ENCODE measurements around the gene CCDC88B. TPM values are rescaled to one million over a fixed set of nuclear protein-coding genes. Genes with fewer than 3 reads are reported as not detected.

Gene CCDC88B
- total and polyA plus RNA-seq, 2 donors = 2.6 to 10.2 TPM

DNA sequence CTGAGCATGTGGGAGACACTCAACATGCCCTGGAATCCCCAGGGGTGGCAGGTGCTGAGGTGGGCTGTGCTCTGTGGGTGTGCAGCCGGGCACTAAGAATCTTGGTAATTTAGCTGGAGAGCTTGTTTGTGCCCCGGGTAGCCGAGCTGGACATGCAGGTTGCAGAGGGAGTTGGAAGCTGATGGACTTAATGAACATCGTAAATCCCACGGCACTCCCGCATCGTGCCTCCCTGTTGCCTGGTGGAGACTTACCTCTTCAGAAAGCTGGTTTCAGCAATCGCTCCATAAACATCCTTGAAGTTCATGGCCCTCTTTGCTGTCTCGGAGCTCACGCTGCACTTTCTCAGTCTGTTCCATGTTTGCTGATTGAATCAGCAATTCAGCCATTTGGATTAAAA lies 48.9 kb downstream of the CCDC88B start:
- H3K27ac ChIP-seq (ENCODE audit: low read depth) = no peak overlapping the region
- 62% methylated on average over 10 of the region's 10 CpGs for WGBS
- no peak overlapping the region for H3K4me3 ChIP-seq (ENCODE audit: low read depth, low read length)
- no peak for DNase-seq (ENCODE audit: extremely low spot score)
- no peaks in the 10 kb centered on the region for H3K4me1 ChIP-seq (ENCODE audit: insufficient read depth)
- H3K36me3 ChIP-seq (ENCODE audit: insufficient read depth) = no peaks in the 10 kb centered on the region

DNA sequence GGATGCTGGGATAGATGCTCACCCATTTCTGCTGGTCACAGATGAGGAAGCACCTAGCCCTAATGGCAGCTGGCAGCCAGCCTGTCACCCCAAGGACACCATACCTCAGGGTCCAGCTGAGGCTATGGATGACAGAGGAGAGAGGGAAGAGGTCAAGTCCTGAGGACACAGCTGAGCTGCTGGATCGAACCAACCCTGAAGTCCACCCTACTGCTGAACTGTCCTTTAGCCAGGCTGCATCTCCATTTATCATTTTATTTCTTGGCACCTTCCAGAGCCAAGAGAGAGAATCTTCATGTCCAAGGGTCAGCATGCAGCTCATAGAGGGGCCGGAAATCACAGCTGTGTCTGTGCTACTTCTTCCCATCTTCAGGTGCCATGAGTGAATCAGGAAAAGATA lies 49.8 kb downstream of the CCDC88B start:
- Histone ChIP-seq H3K4me3 (ENCODE audit: low read depth, low read length) (no peak overlapping the region), H3K27ac (ENCODE audit: low read depth) (no peak overlapping the region), H3K4me1 (ENCODE audit: insufficient read depth) (no peaks in the 10 kb centered on the region), H3K36me3 (ENCODE audit: insufficient read depth) (no peaks in the 10 kb centered on the region)
- DNase-seq (ENCODE audit: extremely low spot score) = no peak
- 92% methylated on average over 2 of the region's 2 CpGs for WGBS

DNA sequence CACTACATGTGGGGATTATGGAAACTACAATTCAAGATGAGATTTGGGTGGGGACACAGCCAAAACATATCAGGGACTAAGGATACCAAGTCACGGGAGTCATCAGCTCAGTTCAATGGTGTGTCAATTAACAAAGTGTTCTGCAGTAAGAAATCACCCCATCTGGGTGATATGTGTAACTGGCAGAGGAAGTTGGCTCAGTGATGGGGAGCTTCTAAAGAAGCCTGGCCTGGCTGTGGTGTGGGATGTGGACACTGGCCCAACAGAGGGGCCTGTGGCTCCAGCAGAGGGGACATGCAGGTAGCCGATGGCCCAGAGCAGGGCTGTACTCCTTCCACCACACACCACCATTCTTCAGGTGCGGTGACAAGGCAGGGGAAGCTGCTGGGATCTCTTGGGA lies 50.6 kb downstream of the CCDC88B start:
- Histone ChIP-seq H3K4me1 (ENCODE audit: insufficient read depth) (no peaks in the 10 kb centered on the region), H3K36me3 (ENCODE audit: insufficient read depth) (no peaks in the 10 kb centered on the region), H3K4me3 (ENCODE audit: low read depth, low read length) (no peak overlapping the region), H3K27ac (ENCODE audit: low read depth) (no peak overlapping the region)
- 95% methylated on average over 3 of the region's 3 CpGs for WGBS
- DNase-seq (ENCODE audit: extremely low spot score) = no peak

GRCh38 chr11:64391839-64392238 lies 51.8 kb downstream of the CCDC88B start:
- no peak overlapping the region for H3K27ac ChIP-seq (ENCODE audit: low read depth)
- DNase-seq (ENCODE audit: extremely low spot score) = no peak
- no peaks in the 10 kb centered on the region for H3K36me3 ChIP-seq (ENCODE audit: insufficient read depth)
- no peak overlapping the region for H3K4me3 ChIP-seq (ENCODE audit: low read depth, low read length)
- no peaks in the 10 kb centered on the region for H3K4me1 ChIP-seq (ENCODE audit: insufficient read depth)
- WGBS = 71% methylated on average over 3 of the region's 3 CpGs

- 67% methylated on average over 13 of the region's 13 CpGs for WGBS
- no peak overlapping the region for H3K4me3 ChIP-seq (ENCODE audit: low read depth, low read length)
Observed at GRCh38 chr11:64395545-64396078, 55.6 kb downstream of the CCDC88B start.

DNA sequence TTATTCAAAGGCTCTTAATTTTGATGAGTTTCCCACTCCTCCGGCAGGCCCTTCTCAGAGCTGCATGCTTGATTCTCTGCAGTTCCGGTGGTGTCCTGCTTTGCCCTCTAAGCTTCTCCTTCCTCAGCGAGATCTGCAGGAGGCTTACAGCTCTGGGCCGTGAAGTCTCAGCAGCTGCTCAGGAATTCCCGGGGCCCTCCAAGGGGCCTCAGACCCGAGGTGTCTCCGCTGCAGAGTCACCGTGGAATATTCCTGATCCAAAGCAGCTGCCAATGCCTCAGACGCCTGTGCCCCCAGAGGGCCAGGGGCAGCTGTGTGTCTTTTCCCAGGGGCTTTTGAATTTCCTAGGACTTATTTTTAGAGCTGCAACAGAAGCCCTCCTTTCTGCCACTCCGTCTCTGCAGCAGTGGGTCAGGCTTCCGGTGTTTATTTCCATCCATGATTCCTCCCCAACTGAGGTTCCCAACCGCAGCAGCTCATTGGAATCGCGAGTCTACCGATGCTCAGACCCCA lies 56.1 kb downstream of the CCDC88B start:
- Histone ChIP-seq H3K4me3 (ENCODE audit: low read depth, low read length) (no peak overlapping the region), H3K36me3 (ENCODE audit: insufficient read depth) (no peaks in the 10 kb centered on the region), H3K27ac (ENCODE audit: low read depth) (no peak overlapping the region), H3K4me1 (ENCODE audit: insufficient read depth) (no peaks in the 10 kb centered on the region)
- WGBS = 15% methylated on average over 15 of the region's 15 CpGs
- no peak for DNase-seq (ENCODE audit: extremely low spot score)

More at GRCh38 chr11:64395545-64396078, 55.6 kb downstream of the CCDC88B start:
- DNase-seq (ENCODE audit: extremely low spot score) = no peak
- no peaks in the 10 kb centered on the region for H3K4me1 ChIP-seq (ENCODE audit: insufficient read depth)
- no peak overlapping the region for H3K27ac ChIP-seq (ENCODE audit: low read depth)
- no peaks in the 10 kb centered on the region for H3K36me3 ChIP-seq (ENCODE audit: insufficient read depth)

- H3K27ac ChIP-seq (ENCODE audit: low read depth) = no peak overlapping the region
- no peaks in the 10 kb centered on the region for H3K36me3 ChIP-seq (ENCODE audit: insufficient read depth)
- WGBS = 59% methylated on average over 6 of the region's 6 CpGs
- DNase-seq (ENCODE audit: extremely low spot score) = no peak
- no peaks in the 10 kb centered on the region for H3K4me1 ChIP-seq (ENCODE audit: insufficient read depth)
- H3K4me3 ChIP-seq (ENCODE audit: low read depth, low read length) = no peak overlapping the region
Observed at GRCh38 chr11:64400102-64400501, 60.1 kb downstream of the CCDC88B start.

GRCh38 chr11:64400667-64401066 lies 60.7 kb downstream of the CCDC88B start:
- no peak for DNase-seq (ENCODE audit: extremely low spot score)
- H3K36me3 ChIP-seq (ENCODE audit: insufficient read depth) = no peaks in the 10 kb centered on the region
- no peaks in the 10 kb centered on the region for H3K4me1 ChIP-seq (ENCODE audit: insufficient read depth)
- H3K27ac ChIP-seq (ENCODE audit: low read depth) = no peak overlapping the region
- whole genome bisulfite sequencing = 83% methylated on average over 3 of the region's 3 CpGs
- no peak overlapping the region for H3K4me3 ChIP-seq (ENCODE audit: low read depth, low read length)

- DNase-seq (ENCODE audit: extremely low spot score) = no peak
- no peaks in the 10 kb centered on the region for H3K4me1 ChIP-seq (ENCODE audit: insufficient read depth)
- no peak overlapping the region for H3K27ac ChIP-seq (ENCODE audit: low read depth)
- no peak overlapping the region for H3K4me3 ChIP-seq (ENCODE audit: low read depth, low read length)
- 95% methylated on average over 7 of the region's 7 CpGs for WGBS
- H3K36me3 ChIP-seq (ENCODE audit: insufficient read depth) = no peaks in the 10 kb centered on the region
Observed at GRCh38 chr11:64401775-64402174, 61.8 kb downstream of the CCDC88B start.

GRCh38 chr11:64403106-64403505 lies 63.1 kb downstream of the CCDC88B start:
- DNase-seq (ENCODE audit: extremely low spot score) = no peak
- Histone ChIP-seq H3K4me1 (ENCODE audit: insufficient read depth) (no peaks in the 10 kb centered on the region), H3K4me3 (ENCODE audit: low read depth, low read length) (no peak overlapping the region), H3K27ac (ENCODE audit: low read depth) (no peak overlapping the region), H3K36me3 (ENCODE audit: insufficient read depth) (no peaks in the 10 kb centered on the region)
- 83% methylated on average over 5 of the region's 5 CpGs for WGBS

DNA sequence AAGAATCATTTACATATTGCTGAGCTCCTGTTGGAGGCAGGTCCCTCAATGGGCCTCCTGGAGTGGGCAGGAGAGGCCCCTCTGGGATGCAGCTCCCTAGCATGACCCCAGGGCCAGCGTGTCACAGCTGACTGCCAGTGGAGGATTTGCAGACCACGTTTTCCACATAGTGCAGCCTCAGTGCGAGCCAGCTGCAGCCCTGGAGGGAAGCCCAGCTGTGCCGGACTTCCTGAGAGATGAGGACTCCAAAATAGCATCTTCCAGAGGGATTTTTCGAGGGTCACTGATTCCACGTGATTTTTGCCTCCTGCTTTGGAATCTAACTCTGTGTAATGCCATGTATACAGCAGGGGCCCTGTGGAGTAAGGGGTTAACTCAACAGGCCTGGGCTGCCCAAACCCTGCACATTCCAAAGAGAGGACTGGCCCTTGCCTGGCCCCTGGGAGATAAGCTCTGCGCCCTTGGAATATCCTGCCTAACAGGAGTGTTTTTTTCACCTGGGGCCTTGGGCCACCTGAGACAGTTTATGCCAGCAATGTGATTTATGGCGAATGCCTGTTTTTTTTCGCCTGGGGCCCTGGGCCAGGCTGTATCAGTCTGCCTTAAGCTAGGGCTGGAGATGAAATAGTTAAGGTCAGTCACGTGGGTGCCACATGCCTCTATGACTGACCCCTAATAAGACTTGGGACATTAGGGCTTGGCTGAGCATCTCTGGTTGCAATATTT lies 66.4 kb downstream of the CCDC88B start:
- DNase-seq (ENCODE audit: extremely low spot score) = no peak
- 20% methylated on average over 10 of the region's 10 CpGs for WGBS

More for the DNA sequence above, 66.4 kb downstream of the CCDC88B start:
- Histone ChIP-seq H3K36me3 (ENCODE audit: insufficient read depth) (no peaks in the 10 kb centered on the region), H3K4me1 (ENCODE audit: insufficient read depth) (no peaks in the 10 kb centered on the region), H3K27ac (ENCODE audit: low read depth) (peak overlapping the region; percentile 12), H3K4me3 (ENCODE audit: low read depth, low read length) (no peak overlapping the region)

Small RNA genes lying within 50 kb of the gene (small RNA-seq; reads per million reads assigned to genes)
- not detected for gene MIR1237
- 0.18 reads per million for gene MIR7155
- gene RF00019 = not detected

Other genes with a start within 250 kb of the CCDC88B start
- gene MACROD1, start 174.1 kb upstream of the CCDC88B start, total RNA-seq = 9.8 TPM
- gene MACROD1, start 174.1 kb upstream of the CCDC88B start, polyA plus RNA-seq = 25.1 TPM
- 42.7 TPM for gene STIP1, start 154.0 kb upstream of the CCDC88B start, total RNA-seq
- 84.0 TPM for gene STIP1, start 154.0 kb upstream of the CCDC88B start, polyA plus RNA-seq
- 7.8 TPM for gene FERMT3, start 133.5 kb upstream of the CCDC88B start, total RNA-seq
- gene FERMT3, start 133.5 kb upstream of the CCDC88B start, polyA plus RNA-seq = 16.8 TPM
- 12.7 TPM for gene TRPT1, start 114.0 kb upstream of the CCDC88B start, total RNA-seq
- gene TRPT1, start 114.0 kb upstream of the CCDC88B start, polyA plus RNA-seq = 45.3 TPM
- 15.4 TPM for gene NUDT22, start 113.9 kb upstream of the CCDC88B start, total RNA-seq
- 61.0 TPM for gene NUDT22, start 113.9 kb upstream of the CCDC88B start, polyA plus RNA-seq
- 10.7 TPM for gene DNAJC4, start 109.7 kb upstream of the CCDC88B start, total RNA-seq
- 57.6 TPM for gene DNAJC4, start 109.7 kb upstream of the CCDC88B start, polyA plus RNA-seq
- 18.9 TPM for gene VEGFB, start 105.6 kb upstream of the CCDC88B start, total RNA-seq
- gene VEGFB, start 105.6 kb upstream of the CCDC88B start, polyA plus RNA-seq = 123 TPM
- gene FKBP2, start 99.1 kb upstream of the CCDC88B start, total RNA-seq = 29.2 TPM
- gene FKBP2, start 99.1 kb upstream of the CCDC88B start, polyA plus RNA-seq = 167 TPM
- gene PPP1R14B, start 93.3 kb upstream of the CCDC88B start, total RNA-seq = 31.6 TPM
- 62.8 TPM for gene PPP1R14B, start 93.3 kb upstream of the CCDC88B start, polyA plus RNA-seq
- gene PLCB3, start 88.7 kb upstream of the CCDC88B start, total RNA-seq = 14.8 TPM
- gene PLCB3, start 88.7 kb upstream of the CCDC88B start, polyA plus RNA-seq = 18.2 TPM
- 34.2 TPM for gene BAD, start 55.5 kb upstream of the CCDC88B start, total RNA-seq
- 111 TPM for gene BAD, start 55.5 kb upstream of the CCDC88B start, polyA plus RNA-seq
- 4.7 TPM for gene GPR137, start 54.4 kb upstream of the CCDC88B start, total RNA-seq
- gene GPR137, start 54.4 kb upstream of the CCDC88B start, polyA plus RNA-seq = 48.3 TPM
- not detected for gene KCNK4, start 48.9 kb upstream of the CCDC88B start, total RNA-seq
- gene KCNK4, start 48.9 kb upstream of the CCDC88B start, polyA plus RNA-seq = 0.13 TPM
- not detected for gene CATSPERZ, start 39.8 kb upstream of the CCDC88B start, total RNA-seq
- 0.29 TPM for gene CATSPERZ, start 39.8 kb upstream of the CCDC88B start, polyA plus RNA-seq
- gene ESRRA, start 34.7 kb upstream of the CCDC88B start, total RNA-seq = 13.3 TPM
- 53.2 TPM for gene ESRRA, start 34.7 kb upstream of the CCDC88B start, polyA plus RNA-seq
- 124 TPM for gene TRMT112, start 22.6 kb upstream of the CCDC88B start, total RNA-seq
- gene TRMT112, start 22.6 kb upstream of the CCDC88B start, polyA plus RNA-seq = 245 TPM
- gene PRDX5, start 22.1 kb upstream of the CCDC88B start, total RNA-seq = 69.0 TPM
- 294 TPM for gene PRDX5, start 22.1 kb upstream of the CCDC88B start, polyA plus RNA-seq
- 14.8 TPM for gene RPS6KA4, start 19.0 kb downstream of the CCDC88B start, total RNA-seq
- 32.7 TPM for gene RPS6KA4, start 19.0 kb downstream of the CCDC88B start, polyA plus RNA-seq
- not detected for gene SLC22A11, start 215.7 kb downstream of the CCDC88B start, total RNA-seq
- 0.04 TPM for gene SLC22A11, start 215.7 kb downstream of the CCDC88B start, polyA plus RNA-seq

Measured in urinary bladder (tissue), 4 donors.